K562 (cell line): ENCODE data around the gene GCG. TPM values are rescaled to one million over a fixed set of nuclear protein-coding genes. Genes with fewer than 3 reads are reported as not detected.

ENCODE experiments used
- ATAC-seq: fragments of 200-7000 bp; cut with Tn5 transposase; 3 replicates; pipeline ENCODE4 v1.9.1; 2020; ENCODE audit warnings: moderate library complexity
- BruUV-seq: library from RNA; stranded (reverse); fragments of 400-500 nt; replicated peaks from 2 replicates; lab custom pipeline; 2021; lab: Mats Ljungman, UMichigan
- CTCF ChIA-PET: fragments of 300-600 bp; formaldehyde crosslinking; extraction: SDS; loops from one replicate; lab custom pipeline; 2021; ENCODE audit warnings: low intra/inter-chr PET ratio; lab: Yijun Ruan, JAX
- POLR2A ChIA-PET: fragments of 300-600, 350-650 bp; sonication (Branson Sonifier 250); formaldehyde crosslinking; extraction: SDS; loops from one replicate; lab custom pipeline; 2021; ENCODE audit warnings: antibody characterized with exemption, inconsistent platforms; lab: Yijun Ruan, JAX
- DNase-seq, 4 experiments: peaks; one replicate each; pipeline versions ENCODE4 v3.0.0 to v3.0.0-alpha.2; 2011 to 2018; ENCODE audit warnings: low spot score in 3 of 4, mixed read lengths in 3 of 4; ENCODE audit errors: extremely low read depth in 1 of 4
- FAIRE-seq: peaks from 2 replicates; lab custom pipeline; 2011; peaks lifted over from hg19 to GRCh38; lab: Jason Lieb, UNC
- H2AFZ ChIP-seq: 2 replicates; pipeline ENCODE4 v1.6.0; 2011; ENCODE audit warnings: low read depth, low read length, control low read depth, inconsistent platforms
- H3K27ac ChIP-seq: fragments of 200-600 bp; 3 replicates; pipeline ENCODE4 v1.8.0; 2011; ENCODE audit warnings: low read depth, mild to moderate bottlenecking, control low read depth, inconsistent platforms, low read length, moderate library complexity, mixed read lengths; ENCODE audit errors: extremely low read depth
- H3K27me3 ChIP-seq, 2 experiments: fragments of 300-600 bp in 1 of 2; 2 replicates in 1 of 2; 3 replicates in 1 of 2; pipeline versions ENCODE4 v1.6.0 to v1.8.0; 2011; ENCODE audit warnings: inconsistent platforms in 2 of 2, low read length in 2 of 2, mild to moderate bottlenecking in 1 of 2, mixed read lengths in 1 of 2, moderate library complexity in 1 of 2; ENCODE audit not compliant: control insufficient read depth in 2 of 2, insufficient read depth in 2 of 2
- H3K36me3 ChIP-seq: fragments of 300-600 bp; 3 replicates; pipeline ENCODE4 v1.8.0; 2011; ENCODE audit warnings: mild to moderate bottlenecking, low read length, inconsistent platforms; ENCODE audit not compliant: control insufficient read depth, insufficient read depth
- H3K4me1 ChIP-seq, 2 experiments: fragments of 200-600 bp in 1 of 2; replicated peaks in 1 of 2; 2 replicates in 1 of 2; 3 replicates in 1 of 2; pipeline versions ENCODE4 v1.5.1 to v1.8.0; 2011; ENCODE audit warnings: inconsistent platforms in 2 of 2, low read length in 2 of 2, mild to moderate bottlenecking in 1 of 2, mixed read lengths in 1 of 2, moderate library complexity in 1 of 2; ENCODE audit not compliant: control insufficient read depth in 2 of 2, insufficient read depth in 2 of 2
- H3K4me2 ChIP-seq: 2 replicates; pipeline ENCODE4 v1.6.1; 2011; ENCODE audit warnings: low read length, control low read depth, inconsistent platforms, mixed read lengths; ENCODE audit not compliant: insufficient read depth
- H3K4me3 ChIP-seq: fragments of 200-600 bp; sonication (generic), shearing (Covaris generic); 2 replicates; pipeline ENCODE4 v1.5.1; 2016; ENCODE audit warnings: control low read depth, inconsistent platforms
- H3K79me2 ChIP-seq: fragments of 200-600 bp; 3 replicates; pipeline ENCODE4 v1.8.0; 2011; ENCODE audit warnings: low read length, inconsistent platforms; ENCODE audit not compliant: control insufficient read depth, insufficient read depth
- H3K9ac ChIP-seq, 2 experiments: 2 replicates each; pipeline versions ENCODE4 v1.6.0 to v1.6.1; 2011; ENCODE audit warnings: low read depth in 2 of 2, low read length in 2 of 2, control low read depth in 1 of 2, inconsistent platforms in 1 of 2, mild to moderate bottlenecking in 1 of 2, mixed read lengths in 1 of 2; ENCODE audit not compliant: insufficient read depth in 1 of 2
- H3K9me1 ChIP-seq: one replicate; pipeline ENCODE4 v1.6.0; 2011; ENCODE audit warnings: inconsistent platforms, mild to moderate bottlenecking, low read length, moderate library complexity; ENCODE audit not compliant: control insufficient read depth, insufficient read depth
- H3K9me3 ChIP-seq: replicated peaks from 2 replicates; pipeline ENCODE4 v1.5.1; 2011; ENCODE audit warnings: low read depth, low read length, inconsistent platforms; ENCODE audit not compliant: control insufficient read depth, insufficient read depth
- H4K20me1 ChIP-seq: replicated peaks from 2 replicates; pipeline ENCODE4 v1.6.1; 2011; ENCODE audit warnings: low read length, inconsistent platforms, mixed read lengths; ENCODE audit not compliant: control insufficient read depth, insufficient read depth
- DMBX1 ChIP-seq: fragments of 250-450 bp; sonication (Bioruptor Pico); IDR thresholded peaks from 2 replicates; pipeline ENCODE4 v1.8.0; 2022; ENCODE audit warnings: inconsistent platforms, mild to moderate bottlenecking, moderate library complexity, borderline replicate concordance
- GATAD2B ChIP-seq: fragments of 450-650 bp; IDR thresholded peaks from 2 replicates; pipeline ENCODE4 v1.6.1; 2017; ENCODE audit warnings: mild to moderate bottlenecking, borderline replicate concordance
- RB1 ChIP-seq: fragments of 450-650 bp; IDR thresholded peaks from 2 replicates; pipeline ENCODE4 v1.6.1; 2017; ENCODE audit warnings: low read depth, mild to moderate bottlenecking
- SP1 ChIP-seq: sonication (generic); formaldehyde crosslinking; IDR thresholded peaks from 2 replicates; pipeline ENCODE4 v1.8.1; 2022; ENCODE audit warnings: mild to moderate bottlenecking, missing genetic modification reagents
- SPI1 ChIP-seq: IDR thresholded peaks from 2 replicates; pipeline ENCODE4 v1.6.1; 2011; ENCODE audit warnings: low read depth, low read length, control low read depth, borderline replicate concordance
- TAF15 ChIP-seq: fragments of 200-400 bp; formaldehyde crosslinking; IDR thresholded peaks from 2 replicates; pipeline ENCODE4 v1.6.1; 2017; ENCODE audit warnings: mild to moderate bottlenecking, low read depth, low read length, moderate library complexity
- TSC22D4 ChIP-seq: fragments of 450-650 bp; IDR thresholded peaks from 2 replicates; pipeline ENCODE4 v1.6.1; 2016; ENCODE audit warnings: missing genetic modification characterization, missing biosample characterization, control low read depth
- ZKSCAN1 ChIP-seq: fragments of 150-350 bp; IDR thresholded peaks from 2 replicates; pipeline ENCODE4 v1.6.1; 2016; ENCODE audit warnings: low read depth, low read length
- ZNF146 ChIP-seq: IDR thresholded peaks from one replicate; pipeline ENCODE4 v1.6.1; 2018; ENCODE audit warnings: missing compliant biosample characterization; ENCODE audit not compliant: unreplicated experiment
- whole genome bisulfite sequencing: fragments of 100-300 bp; shearing (Covaris generic); methylation state at CpG from one replicate; pipeline ENCODE4 v1.1.6; 2016; ENCODE audit warnings: low coverage, mixed read lengths; ENCODE audit not compliant: insufficient coverage; ENCODE audit errors: missing lambda C conversion rate; 5-methylcytosine and 5-hydroxymethylcytosine counted together
- in situ Hi-C: fragments of 300-500 bp; cut with MboI; formaldehyde crosslinking; loops from 4 replicates; pipeline ENCODE4 v1.15.0; 2018; ENCODE audit warnings: inconsistent platforms, mixed read lengths
- intact Hi-C: fragments of 100-400 bp; cut with micrococcal nuclease; formaldehyde crosslinking; loops from 2 replicates; pipeline ENCODE4 v1.14.2; 2022
- polyA plus RNA-seq, 8 experiments: library from polyadenylated mRNA; depleted of rRNA in 4 of 8; stranded (reverse) in 5 of 8; unstranded in 3 of 8; fragments of >200 nt; fragmentation: Nextera tagmentation in 2 of 8; fragmentation: Illumina TruSeq in 1 of 8; extraction: Ambion mirVana in 2 of 8; extraction: Trizol in 1 of 8; gene quantifications; 2 replicates each; pipeline versions ENCODE4 v1.2.1 to v1.2.3, GENCODE V29; 2011 to 2014; ENCODE audit warnings: inconsistent platforms in 1 of 8, missing spikeins in 1 of 8
- total RNA-seq, 7 experiments: library from RNA; depleted of rRNA in 6 of 7; stranded (reverse); fragments of >200 nt in 6 of 7; fragmentation: Illumina TruSeq in 2 of 7; extraction: Trizol in 2 of 7; gene quantifications; 2 replicates each; pipeline versions ENCODE4 v1.2.1 to v1.2.3, GENCODE V29; 2011 to 2021; ENCODE audit warnings: low replicate concordance in 1 of 7
- TF ChIP-seq, protein P1 (sequence below): fragments of 450-650 bp; IDR thresholded peaks from 2 replicates; pipeline ENCODE4 v1.6.1; 2016; ENCODE audit warnings: mild to moderate bottlenecking, moderate library complexity
- TF ChIP-seq, protein P2 (sequence below): sonication (generic); formaldehyde crosslinking; IDR thresholded peaks from 2 replicates; pipeline ENCODE4 v1.8.0; 2022; ENCODE audit warnings: mild to moderate bottlenecking, missing genetic modification reagents

GCG gene
- total and polyA plus RNA-seq, 9 of the 15 experiments (the other 6 are each of a cell fraction or from before 2014, with no cell fraction given), result not detected

- DNase-seq (no peak), ATAC-seq (no peak), FAIRE-seq (no peak)
- H2AFZ ChIP-seq, result no peak overlapping the region
- H4K20me1 ChIP-seq, result no peaks in the 10 kb centered on the region
- ChIA-PET CTCF (interaction anchor here (2.0 kb wide), 1 partner anchor 902 kb away, joined by 10 read pairs; no protein-coding TSS in a partner anchor), POLR2A (no interaction called here)
- H3K27ac ChIP-seq, result no peak overlapping the region
- no TSS peak for BruUV-seq
- no peaks in the 10 kb centered on the region for H3K9me3 ChIP-seq
- in situ Hi-C loops, result loop anchor here (25.0 kb wide), 1 partner anchor 863 kb away; no protein-coding TSS in a partner anchor
- intact Hi-C loops, result loop anchor here (10.0 kb wide), 1 partner anchor 870 kb away; no protein-coding TSS in a partner anchor
- H3K27me3 ChIP-seq, result no peaks in the 10 kb centered on the region
- no peak overlapping the region for H3K4me3 ChIP-seq
- H3K9me1 ChIP-seq, result no peaks in the 10 kb centered on the region
- 0% methylated on average over 2 of the region's 2 CpGs for whole genome bisulfite sequencing
- H3K36me3 ChIP-seq, result no peaks in the 10 kb centered on the region
- H3K79me2 ChIP-seq, result no peaks in the 10 kb centered on the region
- no peaks in the 10 kb centered on the region for H3K4me1 ChIP-seq
- H3K9ac ChIP-seq, result no peak overlapping the region
- H3K4me2 ChIP-seq, result no peak overlapping the region
- TF ChIP-seq SPI1, result no peak
- no peak for TF ChIP-seq GATAD2B
- TF ChIP-seq, protein P1, sequence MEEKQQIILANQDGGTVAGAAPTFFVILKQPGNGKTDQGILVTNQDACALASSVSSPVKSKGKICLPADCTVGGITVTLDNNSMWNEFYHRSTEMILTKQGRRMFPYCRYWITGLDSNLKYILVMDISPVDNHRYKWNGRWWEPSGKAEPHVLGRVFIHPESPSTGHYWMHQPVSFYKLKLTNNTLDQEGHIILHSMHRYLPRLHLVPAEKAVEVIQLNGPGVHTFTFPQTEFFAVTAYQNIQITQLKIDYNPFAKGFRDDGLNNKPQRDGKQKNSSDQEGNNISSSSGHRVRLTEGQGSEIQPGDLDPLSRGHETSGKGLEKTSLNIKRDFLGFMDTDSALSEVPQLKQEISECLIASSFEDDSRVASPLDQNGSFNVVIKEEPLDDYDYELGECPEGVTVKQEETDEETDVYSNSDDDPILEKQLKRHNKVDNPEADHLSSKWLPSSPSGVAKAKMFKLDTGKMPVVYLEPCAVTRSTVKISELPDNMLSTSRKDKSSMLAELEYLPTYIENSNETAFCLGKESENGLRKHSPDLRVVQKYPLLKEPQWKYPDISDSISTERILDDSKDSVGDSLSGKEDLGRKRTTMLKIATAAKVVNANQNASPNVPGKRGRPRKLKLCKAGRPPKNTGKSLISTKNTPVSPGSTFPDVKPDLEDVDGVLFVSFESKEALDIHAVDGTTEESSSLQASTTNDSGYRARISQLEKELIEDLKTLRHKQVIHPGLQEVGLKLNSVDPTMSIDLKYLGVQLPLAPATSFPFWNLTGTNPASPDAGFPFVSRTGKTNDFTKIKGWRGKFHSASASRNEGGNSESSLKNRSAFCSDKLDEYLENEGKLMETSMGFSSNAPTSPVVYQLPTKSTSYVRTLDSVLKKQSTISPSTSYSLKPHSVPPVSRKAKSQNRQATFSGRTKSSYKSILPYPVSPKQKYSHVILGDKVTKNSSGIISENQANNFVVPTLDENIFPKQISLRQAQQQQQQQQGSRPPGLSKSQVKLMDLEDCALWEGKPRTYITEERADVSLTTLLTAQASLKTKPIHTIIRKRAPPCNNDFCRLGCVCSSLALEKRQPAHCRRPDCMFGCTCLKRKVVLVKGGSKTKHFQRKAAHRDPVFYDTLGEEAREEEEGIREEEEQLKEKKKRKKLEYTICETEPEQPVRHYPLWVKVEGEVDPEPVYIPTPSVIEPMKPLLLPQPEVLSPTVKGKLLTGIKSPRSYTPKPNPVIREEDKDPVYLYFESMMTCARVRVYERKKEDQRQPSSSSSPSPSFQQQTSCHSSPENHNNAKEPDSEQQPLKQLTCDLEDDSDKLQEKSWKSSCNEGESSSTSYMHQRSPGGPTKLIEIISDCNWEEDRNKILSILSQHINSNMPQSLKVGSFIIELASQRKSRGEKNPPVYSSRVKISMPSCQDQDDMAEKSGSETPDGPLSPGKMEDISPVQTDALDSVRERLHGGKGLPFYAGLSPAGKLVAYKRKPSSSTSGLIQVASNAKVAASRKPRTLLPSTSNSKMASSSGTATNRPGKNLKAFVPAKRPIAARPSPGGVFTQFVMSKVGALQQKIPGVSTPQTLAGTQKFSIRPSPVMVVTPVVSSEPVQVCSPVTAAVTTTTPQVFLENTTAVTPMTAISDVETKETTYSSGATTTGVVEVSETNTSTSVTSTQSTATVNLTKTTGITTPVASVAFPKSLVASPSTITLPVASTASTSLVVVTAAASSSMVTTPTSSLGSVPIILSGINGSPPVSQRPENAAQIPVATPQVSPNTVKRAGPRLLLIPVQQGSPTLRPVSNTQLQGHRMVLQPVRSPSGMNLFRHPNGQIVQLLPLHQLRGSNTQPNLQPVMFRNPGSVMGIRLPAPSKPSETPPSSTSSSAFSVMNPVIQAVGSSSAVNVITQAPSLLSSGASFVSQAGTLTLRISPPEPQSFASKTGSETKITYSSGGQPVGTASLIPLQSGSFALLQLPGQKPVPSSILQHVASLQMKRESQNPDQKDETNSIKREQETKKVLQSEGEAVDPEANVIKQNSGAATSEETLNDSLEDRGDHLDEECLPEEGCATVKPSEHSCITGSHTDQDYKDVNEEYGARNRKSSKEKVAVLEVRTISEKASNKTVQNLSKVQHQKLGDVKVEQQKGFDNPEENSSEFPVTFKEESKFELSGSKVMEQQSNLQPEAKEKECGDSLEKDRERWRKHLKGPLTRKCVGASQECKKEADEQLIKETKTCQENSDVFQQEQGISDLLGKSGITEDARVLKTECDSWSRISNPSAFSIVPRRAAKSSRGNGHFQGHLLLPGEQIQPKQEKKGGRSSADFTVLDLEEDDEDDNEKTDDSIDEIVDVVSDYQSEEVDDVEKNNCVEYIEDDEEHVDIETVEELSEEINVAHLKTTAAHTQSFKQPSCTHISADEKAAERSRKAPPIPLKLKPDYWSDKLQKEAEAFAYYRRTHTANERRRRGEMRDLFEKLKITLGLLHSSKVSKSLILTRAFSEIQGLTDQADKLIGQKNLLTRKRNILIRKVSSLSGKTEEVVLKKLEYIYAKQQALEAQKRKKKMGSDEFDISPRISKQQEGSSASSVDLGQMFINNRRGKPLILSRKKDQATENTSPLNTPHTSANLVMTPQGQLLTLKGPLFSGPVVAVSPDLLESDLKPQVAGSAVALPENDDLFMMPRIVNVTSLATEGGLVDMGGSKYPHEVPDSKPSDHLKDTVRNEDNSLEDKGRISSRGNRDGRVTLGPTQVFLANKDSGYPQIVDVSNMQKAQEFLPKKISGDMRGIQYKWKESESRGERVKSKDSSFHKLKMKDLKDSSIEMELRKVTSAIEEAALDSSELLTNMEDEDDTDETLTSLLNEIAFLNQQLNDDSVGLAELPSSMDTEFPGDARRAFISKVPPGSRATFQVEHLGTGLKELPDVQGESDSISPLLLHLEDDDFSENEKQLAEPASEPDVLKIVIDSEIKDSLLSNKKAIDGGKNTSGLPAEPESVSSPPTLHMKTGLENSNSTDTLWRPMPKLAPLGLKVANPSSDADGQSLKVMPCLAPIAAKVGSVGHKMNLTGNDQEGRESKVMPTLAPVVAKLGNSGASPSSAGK, result no peak
- TF ChIP-seq SP1 (CRISPR knock-in tag), result no peak
- TF ChIP-seq TSC22D4 (tag), result no peak
- no peak for TF ChIP-seq ZNF146 (CRISPR knock-in tag)
- TF ChIP-seq TAF15, result no peak
- TF ChIP-seq ZKSCAN1, result no peak
- no peak for TF ChIP-seq DMBX1
- TF ChIP-seq RB1, result no peak
- TF ChIP-seq, protein P2, sequence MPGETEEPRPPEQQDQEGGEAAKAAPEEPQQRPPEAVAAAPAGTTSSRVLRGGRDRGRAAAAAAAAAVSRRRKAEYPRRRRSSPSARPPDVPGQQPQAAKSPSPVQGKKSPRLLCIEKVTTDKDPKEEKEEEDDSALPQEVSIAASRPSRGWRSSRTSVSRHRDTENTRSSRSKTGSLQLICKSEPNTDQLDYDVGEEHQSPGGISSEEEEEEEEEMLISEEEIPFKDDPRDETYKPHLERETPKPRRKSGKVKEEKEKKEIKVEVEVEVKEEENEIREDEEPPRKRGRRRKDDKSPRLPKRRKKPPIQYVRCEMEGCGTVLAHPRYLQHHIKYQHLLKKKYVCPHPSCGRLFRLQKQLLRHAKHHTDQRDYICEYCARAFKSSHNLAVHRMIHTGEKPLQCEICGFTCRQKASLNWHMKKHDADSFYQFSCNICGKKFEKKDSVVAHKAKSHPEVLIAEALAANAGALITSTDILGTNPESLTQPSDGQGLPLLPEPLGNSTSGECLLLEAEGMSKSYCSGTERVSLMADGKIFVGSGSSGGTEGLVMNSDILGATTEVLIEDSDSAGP (CRISPR knock-in tag), result no peak
Measured at GRCh38 chr2:162125138-162125537, 26.9 kb downstream of the GCG start.
